Lower leg skin (tissue), 3 donors: ENCODE results near the gene ASB2.

Experiments
- CTCF ChIP-seq, 3 donors: fragments of 450-650 bp; IDR thresholded peaks; one replicate each; pipeline ENCODE4 v1.5.1; 2016; ENCODE audit warnings: antibody characterized with exemption in 3 of 3, mild to moderate bottlenecking in 3 of 3, moderate library complexity in 2 of 3
- POLR2A ChIP-seq, 2 donors: fragments of 450-650 bp; IDR thresholded peaks; one replicate each; pipeline ENCODE4 v1.6.1; 2016 to 2017; ENCODE audit warnings: antibody characterized with exemption in 2 of 2, mild to moderate bottlenecking in 1 of 2, moderate library complexity in 1 of 2

- TF ChIP-seq POLR2A (IDR thresholded peaks at IDR 0.05): no peak
- TF ChIP-seq CTCF (IDR thresholded peaks at IDR 0.05): no peak
Measured at GRCh38 chr14:93914278-93914677, 62.1 kb downstream of the ASB2 start.
